ENCODE measurements around the gene STYX. TPM values are rescaled to one million over a fixed set of nuclear protein-coding genes. Genes with fewer than 3 reads are reported as not detected.
A peak's percentile ranks its signal among the peaks of the same experiment; 100 is the strongest.

The STYX gene
- polyA plus RNA-seq, 1 of the 3 experiments (the other 2 are of a cell fraction), result 3.5 TPM

DNA sequence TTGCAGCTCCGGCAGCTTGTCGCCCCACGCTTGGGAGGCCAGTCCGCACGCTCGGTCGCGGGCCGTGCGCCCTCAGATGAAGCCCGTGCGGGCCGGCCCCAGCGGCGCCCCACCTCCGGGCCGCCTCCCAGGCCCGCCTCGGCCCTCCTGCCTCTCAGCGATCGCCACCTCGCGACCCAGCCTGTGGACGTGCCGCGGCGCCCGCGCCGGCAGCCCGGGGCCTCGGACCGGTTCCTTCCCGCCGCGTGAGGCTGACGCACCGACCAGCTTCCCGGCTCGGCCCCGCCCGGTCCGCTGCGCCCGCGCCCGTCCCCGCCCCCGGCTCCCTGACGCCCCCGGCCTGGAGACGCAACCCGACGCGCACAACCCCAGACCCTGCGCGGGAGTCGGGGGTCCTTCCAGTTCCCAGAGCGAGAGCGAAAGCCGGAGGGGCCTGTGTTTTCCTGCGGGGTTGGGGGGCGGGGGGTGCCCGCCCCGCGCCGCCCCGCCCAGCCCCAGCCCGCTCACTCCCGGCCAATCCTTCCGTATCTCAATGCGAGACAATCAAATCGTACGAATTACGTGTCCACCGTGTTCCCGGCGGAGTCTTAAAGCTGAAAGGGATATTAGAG, 34.4 kb upstream of the STYX start, which contains the start of gene ERO1A (continued):
- TF ChIP-seq, protein P1, sequence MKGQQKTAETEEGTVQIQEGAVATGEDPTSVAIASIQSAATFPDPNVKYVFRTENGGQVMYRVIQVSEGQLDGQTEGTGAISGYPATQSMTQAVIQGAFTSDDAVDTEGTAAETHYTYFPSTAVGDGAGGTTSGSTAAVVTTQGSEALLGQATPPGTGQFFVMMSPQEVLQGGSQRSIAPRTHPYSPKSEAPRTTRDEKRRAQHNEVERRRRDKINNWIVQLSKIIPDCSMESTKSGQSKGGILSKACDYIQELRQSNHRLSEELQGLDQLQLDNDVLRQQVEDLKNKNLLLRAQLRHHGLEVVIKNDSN (IDR thresholded peaks at IDR 0.05; ENCODE audit: borderline replicate concordance, low read depth), result no peak
- TF ChIP-seq SMC3 (IDR thresholded peaks at IDR 0.05; ENCODE audit: low read depth, low read length), result no peak; the same call in 1 of the 2 replicates
- TF ChIP-seq SIN3A (IDR thresholded peaks at IDR 0.05; ENCODE audit: borderline replicate concordance, low read depth, low read length), result peak; percentile 38; the same call in 1 of the 2 replicates
- TF ChIP-seq, protein P2, sequence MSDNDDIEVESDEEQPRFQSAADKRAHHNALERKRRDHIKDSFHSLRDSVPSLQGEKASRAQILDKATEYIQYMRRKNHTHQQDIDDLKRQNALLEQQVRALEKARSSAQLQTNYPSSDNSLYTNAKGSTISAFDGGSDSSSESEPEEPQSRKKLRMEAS (IDR thresholded peaks at IDR 0.05; ENCODE audit: low read depth), result 0 out of 2 replicates have a peak, but pooled peaks have one; percentile 6
- TF ChIP-seq, protein P3, sequence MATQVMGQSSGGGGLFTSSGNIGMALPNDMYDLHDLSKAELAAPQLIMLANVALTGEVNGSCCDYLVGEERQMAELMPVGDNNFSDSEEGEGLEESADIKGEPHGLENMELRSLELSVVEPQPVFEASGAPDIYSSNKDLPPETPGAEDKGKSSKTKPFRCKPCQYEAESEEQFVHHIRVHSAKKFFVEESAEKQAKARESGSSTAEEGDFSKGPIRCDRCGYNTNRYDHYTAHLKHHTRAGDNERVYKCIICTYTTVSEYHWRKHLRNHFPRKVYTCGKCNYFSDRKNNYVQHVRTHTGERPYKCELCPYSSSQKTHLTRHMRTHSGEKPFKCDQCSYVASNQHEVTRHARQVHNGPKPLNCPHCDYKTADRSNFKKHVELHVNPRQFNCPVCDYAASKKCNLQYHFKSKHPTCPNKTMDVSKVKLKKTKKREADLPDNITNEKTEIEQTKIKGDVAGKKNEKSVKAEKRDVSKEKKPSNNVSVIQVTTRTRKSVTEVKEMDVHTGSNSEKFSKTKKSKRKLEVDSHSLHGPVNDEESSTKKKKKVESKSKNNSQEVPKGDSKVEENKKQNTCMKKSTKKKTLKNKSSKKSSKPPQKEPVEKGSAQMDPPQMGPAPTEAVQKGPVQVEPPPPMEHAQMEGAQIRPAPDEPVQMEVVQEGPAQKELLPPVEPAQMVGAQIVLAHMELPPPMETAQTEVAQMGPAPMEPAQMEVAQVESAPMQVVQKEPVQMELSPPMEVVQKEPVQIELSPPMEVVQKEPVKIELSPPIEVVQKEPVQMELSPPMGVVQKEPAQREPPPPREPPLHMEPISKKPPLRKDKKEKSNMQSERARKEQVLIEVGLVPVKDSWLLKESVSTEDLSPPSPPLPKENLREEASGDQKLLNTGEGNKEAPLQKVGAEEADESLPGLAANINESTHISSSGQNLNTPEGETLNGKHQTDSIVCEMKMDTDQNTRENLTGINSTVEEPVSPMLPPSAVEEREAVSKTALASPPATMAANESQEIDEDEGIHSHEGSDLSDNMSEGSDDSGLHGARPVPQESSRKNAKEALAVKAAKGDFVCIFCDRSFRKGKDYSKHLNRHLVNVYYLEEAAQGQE (IDR thresholded peaks at IDR 0.05; ENCODE audit: low read depth, low read length), result no peak
- TF ChIP-seq FOXM1 (IDR thresholded peaks at IDR 0.05; ENCODE audit: low read depth), result no peak
- TF ChIP-seq, protein P4, sequence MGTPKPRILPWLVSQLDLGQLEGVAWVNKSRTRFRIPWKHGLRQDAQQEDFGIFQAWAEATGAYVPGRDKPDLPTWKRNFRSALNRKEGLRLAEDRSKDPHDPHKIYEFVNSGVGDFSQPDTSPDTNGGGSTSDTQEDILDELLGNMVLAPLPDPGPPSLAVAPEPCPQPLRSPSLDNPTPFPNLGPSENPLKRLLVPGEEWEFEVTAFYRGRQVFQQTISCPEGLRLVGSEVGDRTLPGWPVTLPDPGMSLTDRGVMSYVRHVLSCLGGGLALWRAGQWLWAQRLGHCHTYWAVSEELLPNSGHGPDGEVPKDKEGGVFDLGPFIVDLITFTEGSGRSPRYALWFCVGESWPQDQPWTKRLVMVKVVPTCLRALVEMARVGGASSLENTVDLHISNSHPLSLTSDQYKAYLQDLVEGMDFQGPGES (IDR thresholded peaks at IDR 0.05; ENCODE audit: low read depth, low read length), result no peak
- peak; percentile 43; the same call in 1 of the 2 replicates for TF ChIP-seq POLR2AphosphoS5 (IDR thresholded peaks at IDR 0.05; ENCODE audit: low read depth, low read length)
- TF ChIP-seq RAD21 (IDR thresholded peaks at IDR 0.05; ENCODE audit: low read length), result no peak
- no peak for TF ChIP-seq TEAD4 (IDR thresholded peaks at IDR 0.05; ENCODE audit: borderline replicate concordance, insufficient read depth)
- TF ChIP-seq EP300 (IDR thresholded peaks at IDR 0.05; ENCODE audit: borderline replicate concordance in 1 of 2, low read depth in 1 of 2, low read length in 1 of 2), result peak in 1 of 2 experiments; percentile 16; a peak in 1 of 4 replicates
- no peak for TF ChIP-seq RFX5 (IDR thresholded peaks at IDR 0.05; ENCODE audit: low read length)

DNA sequence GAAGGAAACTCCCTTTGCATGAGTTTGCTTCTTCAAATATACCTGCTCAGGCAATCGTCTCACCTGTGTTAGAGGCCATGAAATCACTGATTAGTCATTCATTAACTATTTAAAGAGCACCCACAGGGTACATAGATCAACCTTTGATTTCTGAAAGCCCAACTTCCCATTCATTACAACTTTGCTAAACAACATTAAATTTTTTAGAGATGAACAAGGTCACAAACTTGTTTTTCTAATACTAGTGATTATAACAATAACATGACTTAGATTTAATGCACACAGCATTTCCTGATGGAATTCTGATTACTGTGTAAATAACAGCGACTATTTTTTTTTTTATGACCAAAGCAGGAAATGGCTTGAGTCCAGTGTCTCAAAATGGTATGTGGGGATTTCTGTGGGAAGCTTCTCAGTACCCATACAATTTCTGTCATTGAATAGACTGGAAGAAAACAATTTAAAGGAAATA, 29.2 kb upstream of the STYX start:
- ChIA-PET POLR2A (no interaction called here), CTCF (no interaction called here)
- no peaks in the 10 kb centered on the region for H3K36me3 ChIP-seq (replicated peaks in 1 of 2; ENCODE audit: control insufficient read depth in 1 of 2, insufficient read depth in 2 of 2, low read length in 1 of 2)
- no peaks in the 10 kb centered on the region for H3K79me2 ChIP-seq (ENCODE audit: insufficient read depth)
- H3K9me2 ChIP-seq, result no peaks in the 10 kb centered on the region
- no peaks in the 10 kb centered on the region for H3K9me3 ChIP-seq
- no peak for TF ChIP-seq JUND (IDR thresholded peaks at IDR 0.05)
- no peak overlapping the region for H3K4me3 ChIP-seq (ENCODE audit: low read depth in 2 of 2, low read length in 1 of 2)
- peaks cover 15% of the 10 kb centered on the region for H3F3A ChIP-seq (replicated peaks; ENCODE audit: insufficient read depth)
- 38% methylated on average over 2 of the region's 2 CpGs for WGBS (ENCODE audit: low lambda C conversion rate)
- no peak for DNase-seq
- no peaks in the 10 kb centered on the region for H4K20me1 ChIP-seq (ENCODE audit: insufficient read depth)
- H3K9ac ChIP-seq, result no peak overlapping the region
- no peak overlapping the region for H3K27ac ChIP-seq (ENCODE audit: low read depth in 2 of 2, low read length in 1 of 2)
- H2AFZ ChIP-seq (ENCODE audit: low read depth), result peak overlapping the region; percentile 53; the same call in 1 of the 2 replicates
- peaks cover 0 to 7% of the 10 kb centered on the region in 2 experiments; a peak in 1 of 4 replicates for H3K4me1 ChIP-seq (ENCODE audit: control insufficient read depth in 1 of 2, insufficient read depth in 2 of 2, low read depth in 1 of 2, low read length in 1 of 2)
- no peaks in the 10 kb centered on the region for H3K27me3 ChIP-seq (ENCODE audit: insufficient read depth)
- H3K4me2 ChIP-seq, result no peak overlapping the region

Data from SK-N-SH (cell line).